Astrocyte of the cerebellum (primary cell): ENCODE measurements around the gene SCMH1.

ENCODE experiments used
- DNase-seq: peaks from one replicate; pipeline ENCODE4 v3.0.0-alpha.2; 2011; ENCODE audit warnings: low read depth
- H3K4me3 ChIP-seq: 2 replicates; pipeline ENCODE4 v1.5.1; 2011; ENCODE audit warnings: mild to moderate bottlenecking, low read depth, low read length, moderate library complexity
- CTCF ChIP-seq: IDR thresholded peaks from 2 replicates; pipeline ENCODE4 v1.5.1; 2012; ENCODE audit warnings: low read length, low read depth, moderate library complexity, mild to moderate bottlenecking; ENCODE audit errors: missing control alignments
- in situ Hi-C: cut with HindIII; loops from 2 replicates; pipeline ENCODE4 v1.10.0; 2017; ENCODE audit warnings: low sequenced_read_pairs

Gene SCMH1

GRCh38 chr1:41014871-41015270 lies 227.2 kb downstream of the SCMH1 start:
- no peak for TF ChIP-seq CTCF
- no peak overlapping the region for H3K4me3 ChIP-seq
- DNase-seq: no peak
- in situ Hi-C loops: no loop called here

- in situ Hi-C loops: no loop called here
- no peak overlapping the region for H3K4me3 ChIP-seq
- TF ChIP-seq CTCF: no peak
- DNase-seq: no peak
Measured at GRCh38 chr1:41013796-41014195, 228.3 kb downstream of the SCMH1 start.

- DNase-seq: no peak
- in situ Hi-C loops: no loop called here
- H3K4me3 ChIP-seq: no peak overlapping the region
- TF ChIP-seq CTCF: no peak
Measured at GRCh38 chr1:41013024-41013423, 229.1 kb downstream of the SCMH1 start.

GRCh38 chr1:41010345-41010744 lies 231.8 kb downstream of the SCMH1 start:
- in situ Hi-C loops: no loop called here
- H3K4me3 ChIP-seq: no peak overlapping the region
- TF ChIP-seq CTCF: no peak
- DNase-seq: no peak

GRCh38 chr1:41009466-41009865 lies 232.6 kb downstream of the SCMH1 start:
- no peak overlapping the region for H3K4me3 ChIP-seq
- DNase-seq: no peak
- TF ChIP-seq CTCF: no peak
- in situ Hi-C loops: no loop called here

- in situ Hi-C loops: no loop called here
- no peak for TF ChIP-seq CTCF
- H3K4me3 ChIP-seq: no peak overlapping the region
- DNase-seq: no peak
Measured at GRCh38 chr1:41006942-41007865, 234.9 kb downstream of the SCMH1 start.
